Breast epithelium (tissue), 4 donors: ENCODE data around the gene CPT2. TPM values are rescaled to one million over a fixed set of nuclear protein-coding genes. Genes with fewer than 3 reads are reported as not detected.

Experiments used
- DNase-seq, 2 donors: peaks; one replicate each; pipeline ENCODE4 v3.0.0-alpha.2; 2019; ENCODE audit warnings: low spot score in 2 of 2
- H3K27ac ChIP-seq, 2 donors: fragments of 200-600 bp; sonication (generic) in 1 of 2; one replicate each; pipeline ENCODE4 v1.5.1; 2016 to 2019; ENCODE audit warnings: mild to moderate bottlenecking in 1 of 2
- H3K27me3 ChIP-seq, 2 donors: fragments of 200-600 bp; sonication (generic) in 1 of 2; one replicate each; pipeline versions ENCODE4 v1.5.1 to v1.6.0; 2017 to 2019; ENCODE audit warnings: control low read depth in 1 of 2, mild to moderate bottlenecking in 1 of 2
- H3K36me3 ChIP-seq: fragments of 200-600 bp; one replicate; pipeline ENCODE4 v1.5.1; 2019
- H3K4me1 ChIP-seq, 2 donors: fragments of 200-600 bp; sonication (generic); one replicate each; pipeline ENCODE4 v1.5.1; 2016 to 2019; ENCODE audit warnings: control low read depth in 1 of 2
- H3K4me3 ChIP-seq, 3 donors: fragments of 200-600 bp; sonication (generic); 1 replicate in 2 of 3; 2 replicates in 1 of 3; pipeline ENCODE4 v1.5.1; 2016 to 2019; ENCODE audit warnings: mild to moderate bottlenecking in 3 of 3, moderate library complexity in 2 of 3
- H3K9me3 ChIP-seq, 2 donors: fragments of 200-600 bp; sonication (generic) in 1 of 2; one replicate each; pipeline ENCODE4 v1.5.1; 2016 to 2019; ENCODE audit warnings: control low read depth in 1 of 2
- POLR2A ChIP-seq: fragments of 450-650 bp; IDR thresholded peaks from one replicate; pipeline ENCODE4 v1.6.1; 2016; ENCODE audit warnings: antibody characterized with exemption, mild to moderate bottlenecking, moderate library complexity
- POLR2AphosphoS5 ChIP-seq, 3 donors: sonication (generic); formaldehyde crosslinking; IDR thresholded peaks; one replicate each; pipeline ENCODE4 v1.6.1; 2017; ENCODE audit warnings: antibody characterized with exemption in 3 of 3
- intact Hi-C: fragments of 100-400 bp; cut with DNase I; formaldehyde crosslinking; loops from one replicate; pipeline ENCODE4 v1.15.1; 2023; ENCODE audit warnings: low total_unique reads
- total RNA-seq, 3 donors: library from RNA; depleted of rRNA; stranded (reverse); fragments of >200 nt; gene quantifications; one replicate each; pipeline ENCODE4 v1.1.0, GENCODE V29; 2016
- TF ChIP-seq, protein P1 (sequence below), 3 donors: fragments of 450-650 bp; IDR thresholded peaks; one replicate each; pipeline ENCODE4 v1.5.1; 2016 to 2017; ENCODE audit warnings: antibody characterized with exemption in 3 of 3, mild to moderate bottlenecking in 3 of 3, moderate library complexity in 3 of 3

CPT2 gene
- total RNA-seq: 10 to 100 TPM; 20.5 to 26.2 (median 22.9) TPM

DNA sequence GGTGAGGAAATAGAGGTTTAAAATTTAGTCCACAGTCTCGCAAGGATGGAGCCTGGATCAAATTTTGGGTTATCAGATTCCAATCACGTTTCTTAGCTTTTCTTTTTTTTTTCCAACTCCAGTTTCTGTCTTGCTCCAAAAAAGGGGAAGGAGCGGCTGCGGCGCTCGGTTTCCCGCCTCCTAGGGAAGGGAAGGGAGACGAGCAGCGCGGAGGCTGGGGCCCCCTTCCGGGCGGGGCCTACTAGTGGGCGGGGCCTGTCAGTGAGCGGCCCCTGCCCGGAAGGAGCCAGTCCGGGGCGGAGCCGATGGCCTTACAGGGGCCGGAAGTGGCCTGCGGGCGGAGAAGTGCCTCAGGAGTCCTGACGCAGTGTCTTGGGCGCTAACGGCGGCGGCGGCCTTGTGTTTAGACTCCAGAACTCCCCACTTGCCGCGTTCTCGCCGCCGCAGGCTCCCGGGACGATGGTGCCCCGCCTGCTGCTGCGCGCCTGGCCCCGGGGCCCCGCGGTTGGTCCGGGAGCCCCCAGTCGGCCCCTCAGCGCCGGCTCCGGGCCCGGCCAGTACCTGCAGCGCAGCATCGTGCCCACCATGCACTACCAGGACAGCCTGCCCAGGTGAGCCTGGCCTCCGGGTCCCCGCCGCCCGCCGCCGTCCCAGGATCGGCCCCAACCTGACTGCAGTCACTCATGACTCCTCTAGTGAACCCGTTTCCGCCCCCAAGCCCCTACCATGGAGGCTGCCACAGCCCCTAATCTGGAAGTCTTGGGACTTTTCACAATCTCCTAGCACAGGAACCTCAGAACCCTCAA is at the start of gene CPT2:
TSS of gene CPT2 (plus strand) at position 340 of the 806 bp plus-strand sequence. CDS start at position 460, 120 bp downstream.
- TF ChIP-seq POLR2AphosphoS5 (IDR thresholded peaks at IDR 0.05) (peak; percentile 90 to 96 (median 95)), POLR2A (peak; percentile 94)
- TF ChIP-seq, protein P1, sequence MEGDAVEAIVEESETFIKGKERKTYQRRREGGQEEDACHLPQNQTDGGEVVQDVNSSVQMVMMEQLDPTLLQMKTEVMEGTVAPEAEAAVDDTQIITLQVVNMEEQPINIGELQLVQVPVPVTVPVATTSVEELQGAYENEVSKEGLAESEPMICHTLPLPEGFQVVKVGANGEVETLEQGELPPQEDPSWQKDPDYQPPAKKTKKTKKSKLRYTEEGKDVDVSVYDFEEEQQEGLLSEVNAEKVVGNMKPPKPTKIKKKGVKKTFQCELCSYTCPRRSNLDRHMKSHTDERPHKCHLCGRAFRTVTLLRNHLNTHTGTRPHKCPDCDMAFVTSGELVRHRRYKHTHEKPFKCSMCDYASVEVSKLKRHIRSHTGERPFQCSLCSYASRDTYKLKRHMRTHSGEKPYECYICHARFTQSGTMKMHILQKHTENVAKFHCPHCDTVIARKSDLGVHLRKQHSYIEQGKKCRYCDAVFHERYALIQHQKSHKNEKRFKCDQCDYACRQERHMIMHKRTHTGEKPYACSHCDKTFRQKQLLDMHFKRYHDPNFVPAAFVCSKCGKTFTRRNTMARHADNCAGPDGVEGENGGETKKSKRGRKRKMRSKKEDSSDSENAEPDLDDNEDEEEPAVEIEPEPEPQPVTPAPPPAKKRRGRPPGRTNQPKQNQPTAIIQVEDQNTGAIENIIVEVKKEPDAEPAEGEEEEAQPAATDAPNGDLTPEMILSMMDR (IDR thresholded peaks at IDR 0.05): no peak
- intact Hi-C loops: no loop called here
- no peaks in the 10 kb centered on the region for H3K4me1 ChIP-seq
- no peaks in the 10 kb centered on the region for H3K36me3 ChIP-seq
- peak within 1 kb of the TSS; percentile 99 for H3K27ac ChIP-seq
- no peaks in the 10 kb centered on the region for H3K9me3 ChIP-seq
- DNase-seq: peak; percentile 83 to 92
- H3K27me3 ChIP-seq: no peaks in the 10 kb centered on the region
- peak within 1 kb of the TSS; percentile 82 to 100 (median 100) for H3K4me3 ChIP-seq

DNA sequence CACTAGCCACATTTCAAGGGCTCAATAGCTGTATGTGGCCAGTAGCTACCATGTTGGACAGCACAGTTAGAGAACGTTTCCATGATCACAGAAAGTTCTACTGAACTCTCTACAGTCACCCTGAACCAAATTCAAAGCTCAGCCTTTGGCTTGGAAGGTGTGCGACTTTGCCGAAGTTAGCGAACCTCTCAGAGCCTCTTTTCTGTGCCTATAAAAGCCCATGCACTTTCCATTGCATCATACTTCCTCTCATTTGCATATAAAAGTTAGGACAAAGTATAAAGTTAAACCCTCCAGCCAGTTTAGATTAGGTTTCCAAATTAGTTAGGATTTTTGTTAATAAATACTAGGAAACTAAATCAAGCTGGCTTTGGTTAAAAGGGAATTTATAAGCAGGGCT is 49.5 kb upstream of the CPT2 start:
- intact Hi-C loops: no loop called here
- Histone ChIP-seq H3K4me1 (no peaks in the 10 kb centered on the region), H3K4me3 (no peak overlapping the region), H3K27ac (no peak overlapping the region), H3K36me3 (no peaks in the 10 kb centered on the region), H3K27me3 (no peaks in the 10 kb centered on the region), H3K9me3 (no peaks in the 10 kb centered on the region)
- DNase-seq: no peak
- TF ChIP-seq, protein P1 (IDR thresholded peaks at IDR 0.05): no peak
- TF ChIP-seq POLR2AphosphoS5 (IDR thresholded peaks at IDR 0.05) (no peak), POLR2A (no peak)

DNA sequence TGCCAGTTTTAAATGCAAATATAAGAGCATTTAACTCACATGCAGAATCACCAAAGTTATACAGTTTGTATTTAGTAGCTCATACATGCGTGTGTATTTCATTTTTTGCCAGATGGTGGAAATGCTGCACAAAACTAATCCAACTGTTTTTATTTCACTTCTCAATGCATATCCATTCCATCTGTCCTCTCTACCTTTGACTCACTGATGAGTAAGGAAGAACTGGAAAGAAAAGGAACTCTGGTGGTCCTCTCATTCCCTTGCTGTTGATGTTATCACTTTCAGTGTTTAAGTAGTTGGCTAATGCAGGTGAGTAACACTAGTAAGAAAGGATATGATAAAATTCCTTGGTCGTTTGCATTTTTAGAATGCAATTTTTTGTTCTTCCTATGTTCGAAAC is 48.5 kb upstream of the CPT2 start:
- no peak for DNase-seq
- no peaks in the 10 kb centered on the region for H3K27me3 ChIP-seq
- H3K27ac ChIP-seq: no peak overlapping the region
- no peaks in the 10 kb centered on the region for H3K36me3 ChIP-seq
- H3K4me3 ChIP-seq: no peak overlapping the region
- H3K4me1 ChIP-seq: no peaks in the 10 kb centered on the region
- H3K9me3 ChIP-seq: no peaks in the 10 kb centered on the region
- intact Hi-C loops: no loop called here
- TF ChIP-seq POLR2AphosphoS5 (IDR thresholded peaks at IDR 0.05) (no peak), POLR2A (no peak)
- TF ChIP-seq, protein P1 (IDR thresholded peaks at IDR 0.05): no peak

DNA sequence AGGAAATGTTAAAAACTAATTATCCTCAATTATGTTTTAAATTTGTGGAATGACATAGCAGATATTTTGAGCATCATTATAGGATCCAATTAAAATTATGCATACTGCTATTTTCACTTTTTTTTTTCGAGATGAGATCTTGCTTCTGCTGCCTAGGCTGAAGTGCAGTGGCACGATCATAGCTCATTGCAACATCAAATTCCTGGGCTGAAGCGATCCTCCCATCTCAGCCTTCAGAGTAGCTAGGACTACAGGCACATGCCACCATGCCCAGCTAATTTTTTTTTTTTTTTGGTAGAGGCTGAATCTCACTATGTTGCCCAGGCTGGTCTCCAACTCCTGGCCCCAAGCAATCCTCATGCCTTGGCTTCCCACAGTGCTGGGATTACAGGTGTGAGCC is 42.9 kb upstream of the CPT2 start:
- no peak for TF ChIP-seq POLR2AphosphoS5 (IDR thresholded peaks at IDR 0.05)
- Histone ChIP-seq H3K4me3 (no peak overlapping the region), H3K27ac (no peak overlapping the region), H3K27me3 (no peaks in the 10 kb centered on the region), H3K4me1 (no peaks in the 10 kb centered on the region), H3K9me3 (no peaks in the 10 kb centered on the region), H3K36me3 (no peaks in the 10 kb centered on the region)
- intact Hi-C loops: no loop called here
- DNase-seq: no peak

DNA sequence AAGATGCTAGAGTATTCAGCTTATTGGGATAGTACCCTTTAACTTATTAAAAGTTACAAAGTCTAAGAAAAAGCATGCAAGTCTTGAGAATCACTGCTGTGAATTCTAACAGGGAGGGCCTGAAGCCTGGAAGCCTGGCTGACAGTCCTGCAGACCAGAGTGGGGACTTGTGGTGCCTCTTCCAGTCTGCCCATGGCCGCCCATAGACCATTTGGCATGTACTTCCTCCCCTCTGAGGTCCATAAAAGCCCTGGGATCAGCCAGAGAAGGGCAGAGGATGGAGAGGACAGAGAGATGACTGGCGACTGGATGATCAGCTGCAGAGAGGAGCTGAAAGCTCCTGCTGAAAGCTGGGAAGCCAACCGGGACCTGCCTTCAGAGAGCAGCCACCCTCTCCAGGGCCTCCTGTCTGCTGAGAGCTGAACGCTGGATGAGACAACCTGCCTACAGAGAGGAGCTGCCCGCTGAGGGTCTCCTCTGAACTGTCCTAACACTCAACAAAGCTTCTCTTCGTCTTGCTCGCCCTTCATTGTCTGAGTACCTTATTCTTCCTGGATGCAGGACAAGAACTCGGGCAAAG is 41.7 kb upstream of the CPT2 start:
- Histone ChIP-seq H3K27ac (no peak overlapping the region), H3K27me3 (no peaks in the 10 kb centered on the region), H3K36me3 (no peaks in the 10 kb centered on the region), H3K4me1 (no peaks in the 10 kb centered on the region), H3K4me3 (no peak overlapping the region), H3K9me3 (no peaks in the 10 kb centered on the region)
- DNase-seq: no peak
- TF ChIP-seq POLR2A (no peak), POLR2AphosphoS5 (IDR thresholded peaks at IDR 0.05) (no peak)
- TF ChIP-seq, protein P1 (IDR thresholded peaks at IDR 0.05): no peak
- intact Hi-C loops: no loop called here
